NCI-H1436 (cell line): ENCODE results near the gene CCDC180.
"Not testable (repeated sequence)": the region's sequence is repeated elsewhere in the genome, so short reads cannot be mapped to it uniquely, and the experiment has no call there.

Source experiments
- DNase-seq: peaks from one replicate; lab custom pipeline; 2025; lab: John Stamatoyannopoulos, UW

The CCDC180 gene

GRCh38 chr9:97311798-97312500 lies 4.5 kb downstream of the CCDC180 start:
- DNase-seq, result no peak

- DNase-seq, result no peak
Observed at GRCh38 chr9:97312556-97312955, 5.1 kb downstream of the CCDC180 start.

- DNase-seq, result no peak
Observed at GRCh38 chr9:97313243-97313642, 5.8 kb downstream of the CCDC180 start.

GRCh38 chr9:97313746-97314145 lies 6.3 kb downstream of the CCDC180 start:
- no peak for DNase-seq

GRCh38 chr9:97314503-97314902 lies 7.0 kb downstream of the CCDC180 start:
- DNase-seq, result no peak

- DNase-seq, result no peak
Observed at GRCh38 chr9:97315550-97315949, 8.1 kb downstream of the CCDC180 start.

- no peak for DNase-seq
Observed at GRCh38 chr9:97316904-97317303, 9.4 kb downstream of the CCDC180 start.

- DNase-seq, result no peak
Observed at GRCh38 chr9:97318433-97318832, 11.0 kb downstream of the CCDC180 start.

GRCh38 chr9:97319395-97319794 lies 11.9 kb downstream of the CCDC180 start:
- no peak for DNase-seq

GRCh38 chr9:97320080-97320642 lies 12.7 kb downstream of the CCDC180 start:
- no peak for DNase-seq

GRCh38 chr9:97321251-97321650 lies 13.8 kb downstream of the CCDC180 start:
- no peak for DNase-seq

- no peak for DNase-seq
Observed at GRCh38 chr9:97321691-97322090, 14.2 kb downstream of the CCDC180 start.

- no peak for DNase-seq
Observed at GRCh38 chr9:97322105-97322504, 14.6 kb downstream of the CCDC180 start.

GRCh38 chr9:97324954-97325353 lies 17.5 kb downstream of the CCDC180 start:
- no peak for DNase-seq

GRCh38 chr9:97327562-97327961 lies 20.1 kb downstream of the CCDC180 start:
- DNase-seq, result no peak

- DNase-seq, result no peak
Observed at GRCh38 chr9:97332993-97333392, 25.5 kb downstream of the CCDC180 start.

- not testable (repeated sequence) for DNase-seq
Observed at GRCh38 chr9:97335622-97336021, 28.2 kb downstream of the CCDC180 start.

GRCh38 chr9:97348871-97349270 lies 41.4 kb downstream of the CCDC180 start:
- DNase-seq, result no peak

- no peak for DNase-seq
Observed at GRCh38 chr9:97349400-97349799, 41.9 kb downstream of the CCDC180 start.

GRCh38 chr9:97354637-97355036 lies 47.2 kb downstream of the CCDC180 start:
- DNase-seq, result no peak

GRCh38 chr9:97357056-97357455 lies 49.6 kb downstream of the CCDC180 start:
- no peak for DNase-seq
